CD4-positive, alpha-beta T cell treated with Interferon alpha-2 for 1 hour (primary cell): Measurements from ENCODE around the gene CIAO2A.

Experiments
- DNase-seq, 2 donors: peaks; one replicate each; pipeline ENCODE4 v3.0.0-alpha.2; 2020 to 2022

CIAO2A gene

GRCh38 chr15:64037966-64038365, 55.7 kb downstream of the CIAO2A start:
- no peak for DNase-seq

DNA sequence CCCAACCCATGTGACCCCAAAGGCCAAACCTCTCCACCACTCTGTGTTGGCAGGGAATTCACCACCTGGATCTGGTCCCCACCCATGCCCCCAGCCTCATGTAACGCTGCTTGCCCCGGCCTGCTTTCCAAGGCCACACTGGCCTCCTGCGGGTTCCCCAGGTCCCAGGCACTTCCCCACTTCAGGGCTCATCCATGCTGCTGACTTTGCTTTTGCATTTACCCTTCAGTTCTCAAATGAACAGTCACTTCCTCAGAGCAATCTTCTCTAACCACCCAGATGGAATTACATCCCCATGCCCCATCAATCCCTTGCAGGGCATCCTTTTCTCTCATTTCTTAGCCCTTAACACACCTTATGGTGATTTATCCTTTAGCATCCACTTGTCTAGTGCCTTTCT, 56.5 kb downstream of the CIAO2A start:
- no peak for DNase-seq

GRCh38 chr15:64035525-64035924, 58.1 kb downstream of the CIAO2A start:
- no peak for DNase-seq

- no peak for DNase-seq
Observed at GRCh38 chr15:64034519-64034918, 59.1 kb downstream of the CIAO2A start.

- no peak for DNase-seq
Observed at GRCh38 chr15:64032329-64032728, 61.3 kb downstream of the CIAO2A start.

- DNase-seq = no peak
Observed at GRCh38 chr15:64030123-64030522, 63.5 kb downstream of the CIAO2A start.

GRCh38 chr15:64029633-64030032, 64.0 kb downstream of the CIAO2A start:
- no peak for DNase-seq

DNA sequence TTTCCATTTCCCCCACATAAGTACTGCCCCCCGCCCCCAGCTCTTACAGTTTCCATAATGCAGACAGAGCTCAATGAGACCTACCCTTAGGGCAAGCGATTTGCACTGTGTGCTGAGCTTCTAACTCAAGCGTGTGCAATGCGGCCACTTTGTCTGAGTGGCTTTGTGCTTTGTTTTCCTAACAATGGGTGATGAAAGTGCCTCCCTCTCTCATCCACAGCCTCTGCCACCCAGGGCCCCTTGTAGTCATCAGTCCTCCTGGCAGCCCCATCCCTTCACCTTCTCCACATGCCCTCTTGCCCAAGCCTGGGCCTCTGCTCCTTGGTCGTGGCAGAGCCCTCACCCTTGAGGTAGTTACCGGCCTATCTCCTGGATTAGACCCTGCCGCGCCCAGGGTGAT, 64.5 kb downstream of the CIAO2A start:
- no peak for DNase-seq

GRCh38 chr15:64026591-64026990, 67.0 kb downstream of the CIAO2A start:
- DNase-seq = no peak

DNA sequence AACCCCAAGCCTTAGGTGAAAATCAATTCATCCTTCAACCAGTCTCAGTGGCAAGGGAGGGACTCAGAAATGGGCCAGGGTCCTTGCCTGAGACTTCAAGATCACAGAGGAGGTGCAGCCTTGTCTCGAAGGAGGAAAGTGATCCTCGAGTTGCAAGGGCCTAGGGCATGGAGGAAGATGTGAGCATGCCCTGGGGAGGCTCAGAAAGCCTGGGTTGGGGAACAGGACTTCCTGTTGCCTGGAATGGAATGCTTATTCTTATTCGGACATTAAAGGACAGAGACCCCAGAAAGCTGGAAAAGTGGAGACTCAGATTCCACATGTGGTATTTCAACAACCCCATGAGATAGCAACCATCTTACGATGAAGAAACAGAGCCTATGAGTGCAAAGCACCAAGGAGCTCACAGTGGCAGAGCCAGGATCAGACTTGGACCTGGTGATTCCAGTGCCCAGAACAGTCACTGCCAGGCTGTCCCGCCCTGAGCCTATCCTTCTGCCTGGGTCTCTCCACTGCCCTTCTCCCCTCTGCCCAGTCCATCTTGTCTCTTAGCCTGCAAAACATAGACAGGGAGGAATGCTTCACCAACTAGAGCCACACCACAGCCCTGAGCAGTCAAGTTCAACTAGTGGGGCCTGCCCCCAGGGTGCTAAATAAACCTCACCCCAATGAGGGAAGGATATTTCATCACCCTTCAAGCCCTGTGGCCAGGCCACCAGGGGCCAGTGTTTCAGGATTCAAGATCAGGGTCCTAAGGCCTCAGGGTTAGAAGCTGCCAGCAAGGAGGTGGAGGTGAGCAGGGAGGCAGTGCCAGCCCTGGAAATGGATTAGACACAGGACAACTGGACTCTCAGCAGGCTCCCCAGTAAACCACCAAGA, 69.2 kb downstream of the CIAO2A start:
- no peak for DNase-seq

- DNase-seq = no peak
Observed at GRCh38 chr15:64023220-64023619, 70.4 kb downstream of the CIAO2A start.

DNA sequence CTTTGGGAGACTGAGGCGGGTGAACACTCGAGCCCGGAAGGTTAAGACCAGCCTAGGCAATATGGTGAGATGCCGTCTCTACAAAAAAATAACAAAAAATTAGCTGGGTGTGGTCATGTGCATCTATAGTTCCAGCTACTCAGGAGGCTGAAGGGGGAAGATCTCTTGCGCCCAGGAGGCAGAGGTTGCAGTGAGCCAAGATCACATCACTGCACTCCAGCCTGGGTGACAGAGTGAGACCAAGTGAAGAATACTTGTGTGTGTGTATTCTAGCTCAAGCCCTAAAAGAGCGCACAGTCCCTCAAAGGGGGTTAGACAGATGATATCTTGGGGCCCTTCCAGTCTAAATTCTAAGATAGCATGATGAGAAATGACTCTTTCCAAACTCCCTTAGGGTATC, 71.1 kb downstream of the CIAO2A start:
- DNase-seq = no peak
